Thoracic aorta (tissue), 2 donors: ENCODE results near the gene NUDT6. TPM values are rescaled to one million over a fixed set of nuclear protein-coding genes. Genes with fewer than 3 reads are reported as not detected.
A peak's percentile ranks its signal among the peaks of the same experiment; 100 is the strongest.

Experiments used
- ATAC-seq: fragments of 150-250 bp; one replicate; pipeline ENCODE4 v1.8.0; 2017; ENCODE audit warnings: low read depth; ENCODE audit not compliant: insufficient number of reproducible peaks, low FRiP score
- DNase-seq: peaks from one replicate; pipeline ENCODE4 v3.0.0-alpha.2; 2020; ENCODE audit warnings: low spot score
- H3K27ac ChIP-seq, 2 donors: fragments of 200-600 bp; sonication (generic); 1 replicate in 1 of 2; 2 replicates in 1 of 2; pipeline ENCODE4 v1.5.1; 2016; ENCODE audit warnings: mild to moderate bottlenecking in 2 of 2, moderate library complexity in 2 of 2
- H3K27me3 ChIP-seq: fragments of 200-600 bp; sonication (generic); replicated peaks from 2 replicates; pipeline ENCODE4 v1.6.0; 2016; ENCODE audit warnings: mild to moderate bottlenecking; ENCODE audit not compliant: insufficient read depth
- H3K36me3 ChIP-seq: fragments of 200-600 bp; sonication (generic); one replicate; pipeline ENCODE4 v1.5.1; 2016
- H3K4me1 ChIP-seq, 2 donors: fragments of 200-600 bp; sonication (generic); 1 replicate in 1 of 2; 2 replicates in 1 of 2; pipeline versions ENCODE4 v1.5.1 to v1.6.0; 2016; ENCODE audit warnings: low read depth in 2 of 2, mild to moderate bottlenecking in 1 of 2; ENCODE audit not compliant: control insufficient read depth in 1 of 2
- H3K4me3 ChIP-seq: fragments of 200-600 bp; sonication (generic); 2 replicates; pipeline ENCODE4 v1.5.1; 2016; ENCODE audit warnings: mild to moderate bottlenecking
- H3K9me3 ChIP-seq: fragments of 200-600 bp; sonication (generic); 2 replicates; pipeline ENCODE4 v1.5.1; 2016
- total RNA-seq, 2 donors: library from RNA; depleted of rRNA; stranded (reverse); fragments of >200 nt; gene quantifications; one replicate each; pipeline versions ENCODE4 v1.1.0 to v1.2.3, GENCODE V29; 2016
- TF ChIP-seq, protein P1 (sequence below): fragments of 200-600 bp; sonication (generic); IDR thresholded peaks from one replicate; pipeline ENCODE4 v1.5.1; 2019; ENCODE audit warnings: antibody characterized with exemption

The NUDT6 gene
- total RNA-seq, 2 donors from 2014 or later, result 2.0 to 5.7 TPM

DNA sequence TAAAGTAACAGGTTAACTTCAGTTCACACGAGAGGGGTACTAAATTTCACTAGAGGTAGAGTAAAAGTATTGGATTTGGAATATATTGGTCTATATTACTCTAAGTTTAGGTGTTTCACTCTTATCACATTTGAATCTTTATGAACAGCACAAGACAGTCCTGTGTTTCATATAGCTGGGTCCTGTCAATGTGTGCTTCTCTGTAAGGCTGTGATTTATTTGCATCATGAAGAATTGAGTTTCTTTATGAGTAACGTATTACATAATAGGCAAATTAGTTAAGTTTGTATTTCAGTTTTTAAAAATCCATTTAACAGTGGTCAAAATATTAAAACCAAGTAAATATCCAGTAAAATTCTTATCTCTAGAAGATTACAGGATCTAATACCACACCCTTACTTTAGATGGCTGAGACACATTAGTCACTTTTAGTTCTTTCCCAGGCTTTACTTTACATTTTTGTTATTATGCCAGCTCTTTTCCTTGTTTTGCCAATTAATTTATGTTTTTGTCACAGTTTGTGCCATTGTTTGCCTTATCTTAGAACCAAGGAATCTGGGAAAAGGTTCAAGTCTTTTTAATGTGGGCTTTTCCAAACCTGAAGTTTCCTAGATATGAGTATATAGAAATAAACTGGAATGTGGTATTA is 32.1 kb downstream of the NUDT6 start:
- Histone ChIP-seq H3K9me3 (no peaks in the 10 kb centered on the region), H3K4me1 (peaks cover 13 to 29% of the 10 kb centered on the region in 2 donors), H3K27ac (peak overlapping the region; percentile 32 to 57), H3K36me3 (peaks cover 3% of the 10 kb centered on the region), H3K27me3 (no peaks in the 10 kb centered on the region), H3K4me3 (no peak overlapping the region)
- ATAC-seq (no peak), DNase-seq (no peak)
- TF ChIP-seq, protein P1, sequence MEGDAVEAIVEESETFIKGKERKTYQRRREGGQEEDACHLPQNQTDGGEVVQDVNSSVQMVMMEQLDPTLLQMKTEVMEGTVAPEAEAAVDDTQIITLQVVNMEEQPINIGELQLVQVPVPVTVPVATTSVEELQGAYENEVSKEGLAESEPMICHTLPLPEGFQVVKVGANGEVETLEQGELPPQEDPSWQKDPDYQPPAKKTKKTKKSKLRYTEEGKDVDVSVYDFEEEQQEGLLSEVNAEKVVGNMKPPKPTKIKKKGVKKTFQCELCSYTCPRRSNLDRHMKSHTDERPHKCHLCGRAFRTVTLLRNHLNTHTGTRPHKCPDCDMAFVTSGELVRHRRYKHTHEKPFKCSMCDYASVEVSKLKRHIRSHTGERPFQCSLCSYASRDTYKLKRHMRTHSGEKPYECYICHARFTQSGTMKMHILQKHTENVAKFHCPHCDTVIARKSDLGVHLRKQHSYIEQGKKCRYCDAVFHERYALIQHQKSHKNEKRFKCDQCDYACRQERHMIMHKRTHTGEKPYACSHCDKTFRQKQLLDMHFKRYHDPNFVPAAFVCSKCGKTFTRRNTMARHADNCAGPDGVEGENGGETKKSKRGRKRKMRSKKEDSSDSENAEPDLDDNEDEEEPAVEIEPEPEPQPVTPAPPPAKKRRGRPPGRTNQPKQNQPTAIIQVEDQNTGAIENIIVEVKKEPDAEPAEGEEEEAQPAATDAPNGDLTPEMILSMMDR, result no peak

DNA sequence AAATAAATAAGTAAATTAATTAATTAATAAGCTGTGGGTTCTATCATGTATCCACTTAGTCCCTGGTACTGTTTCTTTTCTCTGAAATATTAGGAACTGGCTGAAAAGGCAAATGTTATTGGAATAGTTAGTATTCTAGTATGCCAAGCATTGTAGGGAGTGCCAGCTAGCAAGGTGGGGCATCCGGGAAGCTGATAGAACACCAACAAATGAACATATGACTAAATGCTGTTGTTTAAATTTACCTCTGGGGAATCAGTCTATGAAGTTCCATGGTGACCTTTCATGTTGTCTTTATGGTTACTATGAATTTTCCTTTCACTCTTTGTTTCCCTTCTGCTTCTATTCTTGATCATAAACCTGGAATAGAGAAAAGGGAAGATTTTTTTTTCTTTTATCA is 32.7 kb downstream of the NUDT6 start:
- no peak overlapping the region for H3K4me3 ChIP-seq
- TF ChIP-seq, protein P1, result no peak
- peaks cover 13 to 25% of the 10 kb centered on the region in 2 donors for H3K4me1 ChIP-seq
- no peaks in the 10 kb centered on the region for H3K27me3 ChIP-seq
- no peak for ATAC-seq
- peak overlapping the region; percentile 32 to 57 for H3K27ac ChIP-seq
- DNase-seq, result no peak
- H3K36me3 ChIP-seq, result peaks cover 3% of the 10 kb centered on the region
- no peaks in the 10 kb centered on the region for H3K9me3 ChIP-seq

DNA sequence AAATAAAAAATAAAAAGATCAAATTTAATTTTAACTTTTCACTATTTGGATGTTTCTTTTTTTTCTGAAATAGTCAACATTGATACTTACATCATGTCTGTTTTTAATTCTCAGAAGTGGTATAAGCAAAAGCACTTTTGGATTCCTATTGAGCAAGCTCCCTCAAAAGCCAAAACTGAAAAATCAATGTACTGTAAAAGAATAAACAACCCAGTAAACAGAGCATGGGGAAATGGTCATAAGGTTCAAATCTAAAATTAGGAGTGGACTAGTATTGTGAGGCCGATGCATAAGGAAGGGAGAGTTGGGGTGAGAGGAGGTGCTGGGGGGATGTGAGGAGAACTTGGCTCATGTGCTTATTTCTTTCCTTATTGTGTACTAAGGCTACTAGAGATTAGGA is 37.9 kb downstream of the NUDT6 start:
- H3K9me3 ChIP-seq, result no peaks in the 10 kb centered on the region
- TF ChIP-seq, protein P1, result no peak
- H3K27ac ChIP-seq, result no peak overlapping the region
- peaks cover under 1% of the 10 kb centered on the region for H3K36me3 ChIP-seq
- peaks cover 5% of the 10 kb centered on the region in 2 donors for H3K4me1 ChIP-seq
- H3K27me3 ChIP-seq, result no peaks in the 10 kb centered on the region
- DNase-seq (no peak), ATAC-seq (no peak)
- no peak overlapping the region for H3K4me3 ChIP-seq

DNA sequence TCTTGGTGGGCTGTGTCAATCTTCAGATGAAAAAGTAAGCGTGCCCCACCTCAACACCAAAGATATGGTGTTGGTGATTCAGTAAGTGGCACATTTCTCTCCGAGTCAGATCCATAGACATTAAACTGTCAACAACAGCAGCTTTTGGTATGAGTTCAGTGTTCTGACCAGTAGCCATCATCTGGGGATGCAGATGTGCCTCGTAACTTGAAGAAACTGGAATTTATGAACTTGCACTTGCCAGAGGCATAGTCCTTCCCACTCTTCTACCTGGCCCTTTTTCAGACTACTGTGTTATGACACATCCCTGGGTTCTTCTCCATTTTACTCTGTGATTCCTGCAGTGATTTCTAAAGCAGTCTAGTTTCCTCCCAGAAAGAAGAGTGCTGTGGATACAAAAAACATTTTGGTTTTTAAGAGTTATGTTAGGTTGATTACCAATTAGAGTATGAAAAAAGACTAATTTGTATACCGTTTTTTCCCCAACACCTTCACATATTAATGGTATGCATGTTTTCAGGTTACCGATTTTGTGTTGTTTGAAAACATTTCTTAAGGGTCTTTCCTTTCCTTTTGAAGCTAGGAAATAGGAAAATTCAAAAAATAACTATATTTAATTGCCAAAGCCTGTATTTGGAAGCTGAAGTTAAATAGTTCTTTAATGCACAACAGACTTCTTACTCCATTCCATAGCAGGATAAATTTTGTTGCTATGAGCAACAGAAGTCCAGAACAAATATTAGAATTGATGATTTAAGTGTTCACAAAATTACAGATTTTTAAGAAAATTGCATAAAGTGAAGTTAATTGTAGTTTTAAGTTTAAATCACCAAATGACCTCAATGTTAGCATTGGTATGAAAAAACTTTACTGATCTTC is 39.3 kb downstream of the NUDT6 start:
- H3K36me3 ChIP-seq, result peaks cover 4% of the 10 kb centered on the region
- H3K27ac ChIP-seq, result no peak overlapping the region
- ATAC-seq (no peak), DNase-seq (no peak)
- no peaks in the 10 kb centered on the region for H3K4me1 ChIP-seq
- H3K27me3 ChIP-seq, result no peaks in the 10 kb centered on the region
- no peaks in the 10 kb centered on the region for H3K9me3 ChIP-seq
- TF ChIP-seq, protein P1, result no peak
- H3K4me3 ChIP-seq, result no peak overlapping the region

DNA sequence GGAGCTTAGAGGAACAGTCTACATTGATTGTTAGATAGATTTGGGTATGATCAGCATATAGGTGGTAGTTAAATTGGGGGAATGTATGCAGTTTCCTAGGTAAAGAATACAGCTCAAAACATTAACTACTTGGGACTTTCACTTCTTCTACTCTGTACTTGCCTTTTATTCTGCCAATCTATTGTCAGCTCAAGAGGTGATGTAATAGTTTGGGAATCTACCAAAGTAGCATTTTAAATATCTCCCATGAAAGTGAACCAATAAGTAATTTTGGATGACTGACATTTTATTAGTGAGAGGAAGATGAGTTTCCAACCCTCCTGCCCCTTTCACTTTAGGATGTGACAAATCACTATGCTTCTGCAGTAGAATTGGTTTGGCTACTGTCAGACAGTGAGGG is 43.4 kb downstream of the NUDT6 start:
- H3K4me3 ChIP-seq, result no peak overlapping the region
- TF ChIP-seq, protein P1, result no peak
- peaks cover 4% of the 10 kb centered on the region for H3K36me3 ChIP-seq
- DNase-seq (no peak), ATAC-seq (no peak)
- peaks cover 0 to 4% of the 10 kb centered on the region in 2 donors for H3K4me1 ChIP-seq
- no peaks in the 10 kb centered on the region for H3K9me3 ChIP-seq
- no peak overlapping the region for H3K27ac ChIP-seq
- H3K27me3 ChIP-seq, result no peaks in the 10 kb centered on the region
